MCF 10A (cell line): ENCODE measurements around the gene SLC2A10. TPM values are rescaled to one million over a fixed set of nuclear protein-coding genes. Genes with fewer than 3 reads are reported as not detected.

ENCODE experiments used
- BruUV-seq: library from RNA; stranded (reverse); fragments of 400-500 nt; replicated peaks from 2 replicates; lab custom pipeline; 2021; lab: Mats Ljungman, UMichigan
- CTCF ChIA-PET: fragments of 300-600 bp; sonication (Branson Sonifier 250); formaldehyde crosslinking; extraction: SDS; loops from one replicate; lab custom pipeline; 2021; ENCODE audit warnings: antibody characterized with exemption, inconsistent platforms; lab: Yijun Ruan, JAX
- POLR2A ChIA-PET: fragments of 300-600, 350-650 bp; sonication (Branson Sonifier 250); formaldehyde crosslinking; extraction: SDS; loops from one replicate; lab custom pipeline; 2020; ENCODE audit warnings: antibody characterized with exemption, inconsistent platforms; lab: Yijun Ruan, JAX
- DNase-seq: peaks from one replicate; pipeline ENCODE4 v3.0.0-alpha.2; 2018; ENCODE audit not compliant: unreplicated experiment
- H3K27ac Mint-ChIP-seq: one replicate; pipeline ENCODE4 v1.8.0; 2022; ENCODE audit warnings: mild to moderate bottlenecking, low read depth, mixed read lengths; ENCODE audit not compliant: unreplicated experiment
- H3K27me3 Mint-ChIP-seq: one replicate; pipeline ENCODE4 v1.8.0; 2022; ENCODE audit warnings: mixed read lengths; ENCODE audit not compliant: insufficient read depth, unreplicated experiment
- H3K36me3 Mint-ChIP-seq: one replicate; pipeline ENCODE4 v1.8.0; 2022; ENCODE audit warnings: mild to moderate bottlenecking, moderate library complexity, mixed read lengths; ENCODE audit not compliant: insufficient read depth, unreplicated experiment
- H3K4me1 Mint-ChIP-seq: one replicate; pipeline ENCODE4 v1.8.0; 2022; ENCODE audit warnings: mixed read lengths; ENCODE audit not compliant: insufficient read depth, unreplicated experiment
- H3K4me3 Mint-ChIP-seq: one replicate; pipeline ENCODE4 v1.8.0; 2022; ENCODE audit warnings: mild to moderate bottlenecking, moderate library complexity, mixed read lengths; ENCODE audit not compliant: unreplicated experiment
- H3K9me3 Mint-ChIP-seq: one replicate; pipeline ENCODE4 v1.8.0; 2022; ENCODE audit warnings: mixed read lengths; ENCODE audit not compliant: unreplicated experiment
- intact Hi-C: fragments of 100-400 bp; cut with micrococcal nuclease; formaldehyde crosslinking; loops from 2 replicates; pipeline ENCODE4 v1.14.1; 2022
- total RNA-seq: library from RNA; stranded (reverse); gene quantifications from 2 replicates; pipeline ENCODE4 v1.2.3, GENCODE V29; 2022
- TF ChIP-seq, protein P1 (sequence below): fragments of 200-600 bp; IDR thresholded peaks from one replicate; pipeline ENCODE4 v1.8.0; 2022; ENCODE audit warnings: antibody characterized with exemption, mild to moderate bottlenecking; ENCODE audit not compliant: unreplicated experiment

The SLC2A10 gene
- total RNA-seq, 1 experiment from 2014 or later: not detected

- H3K36me3 Mint-ChIP-seq: no peaks in the 10 kb centered on the region
- POLR2A ChIA-PET: no interaction called here
- H3K4me1 Mint-ChIP-seq: no peaks in the 10 kb centered on the region
- TF ChIP-seq, protein P1, sequence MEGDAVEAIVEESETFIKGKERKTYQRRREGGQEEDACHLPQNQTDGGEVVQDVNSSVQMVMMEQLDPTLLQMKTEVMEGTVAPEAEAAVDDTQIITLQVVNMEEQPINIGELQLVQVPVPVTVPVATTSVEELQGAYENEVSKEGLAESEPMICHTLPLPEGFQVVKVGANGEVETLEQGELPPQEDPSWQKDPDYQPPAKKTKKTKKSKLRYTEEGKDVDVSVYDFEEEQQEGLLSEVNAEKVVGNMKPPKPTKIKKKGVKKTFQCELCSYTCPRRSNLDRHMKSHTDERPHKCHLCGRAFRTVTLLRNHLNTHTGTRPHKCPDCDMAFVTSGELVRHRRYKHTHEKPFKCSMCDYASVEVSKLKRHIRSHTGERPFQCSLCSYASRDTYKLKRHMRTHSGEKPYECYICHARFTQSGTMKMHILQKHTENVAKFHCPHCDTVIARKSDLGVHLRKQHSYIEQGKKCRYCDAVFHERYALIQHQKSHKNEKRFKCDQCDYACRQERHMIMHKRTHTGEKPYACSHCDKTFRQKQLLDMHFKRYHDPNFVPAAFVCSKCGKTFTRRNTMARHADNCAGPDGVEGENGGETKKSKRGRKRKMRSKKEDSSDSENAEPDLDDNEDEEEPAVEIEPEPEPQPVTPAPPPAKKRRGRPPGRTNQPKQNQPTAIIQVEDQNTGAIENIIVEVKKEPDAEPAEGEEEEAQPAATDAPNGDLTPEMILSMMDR: no peak
- no peak for DNase-seq
- BruUV-seq: no TSS peak
- peaks cover 18% of the 10 kb centered on the region for H3K27me3 Mint-ChIP-seq
- CTCF ChIA-PET: interaction anchor here (0.6 to 1.0 kb wide), 3 partner anchors 26 to 54 kb away, joined by 3 to 5 read pairs (median 3); no protein-coding TSS in a partner anchor
- H3K27ac Mint-ChIP-seq: no peak overlapping the region
- intact Hi-C loops: no loop called here
- no peak overlapping the region for H3K4me3 Mint-ChIP-seq
- H3K9me3 Mint-ChIP-seq: peaks cover 9% of the 10 kb centered on the region
Observed at GRCh38 chr20:46779831-46780230, 70.4 kb downstream of the SLC2A10 start.

- no peaks in the 10 kb centered on the region for H3K4me1 Mint-ChIP-seq
- POLR2A ChIA-PET: no interaction called here
- CTCF ChIA-PET: interaction anchor here (0.6 kb wide), 1 partner anchor 66 kb away, joined by 3 read pairs; no protein-coding TSS in a partner anchor
Observed at GRCh38 chr20:46784436-46785127, 75.1 kb downstream of the SLC2A10 start.

More at GRCh38 chr20:46784436-46785127, 75.1 kb downstream of the SLC2A10 start:
- TF ChIP-seq, protein P1: no peak
- DNase-seq: no peak
- H3K27me3 Mint-ChIP-seq: peaks cover 8% of the 10 kb centered on the region
- H3K9me3 Mint-ChIP-seq: no peaks in the 10 kb centered on the region
- BruUV-seq: no TSS peak
- no peak overlapping the region for H3K4me3 Mint-ChIP-seq
- H3K36me3 Mint-ChIP-seq: no peaks in the 10 kb centered on the region
- intact Hi-C loops: no loop called here
- H3K27ac Mint-ChIP-seq: no peak overlapping the region

Other genes with a start within 250 kb of the SLC2A10 start
- gene ZNF334, start 196.1 kb upstream of the SLC2A10 start, total RNA-seq: not detected in 2 replicates
- not detected in 2 replicates for gene OCSTAMP, start 159.0 kb upstream of the SLC2A10 start, total RNA-seq
- gene SLC13A3, start 58.2 kb upstream of the SLC2A10 start, total RNA-seq: not detected in 2 replicates
- 11.0 and 16.2 TPM in 2 replicates for gene TP53RK, start 20.2 kb upstream of the SLC2A10 start, total RNA-seq
- 0.12 TPM in 1 of 2 replicates, not detected in the other for gene EYA2, start 185.2 kb downstream of the SLC2A10 start, total RNA-seq